Measurements from ENCODE around the gene IMMP2L. TPM values are rescaled to one million over a fixed set of nuclear protein-coding genes. Genes with fewer than 3 reads are reported as not detected.

The IMMP2L gene
- total and polyA plus RNA-seq, 2 donors (not counting 3 experiments of a cell fraction or from before 2014, with no cell fraction given) = 9.9 to 11.8 TPM

GRCh38 chr7:110868458-110868857 is 693.8 kb downstream of the IMMP2L start:
- Histone ChIP-seq H3K4me3 (replicated peaks in 1 of 3; ENCODE audit: insufficient read depth in 1 of 3, low read depth in 1 of 3, low read length in 3 of 3) (no peak overlapping the region), H3K9me1 (replicated peaks; ENCODE audit: control insufficient read depth, extremely low read depth, insufficient read depth, low read length) (no peaks in the 10 kb centered on the region), H3K27ac (ENCODE audit: insufficient read depth, low read depth, low read length) (no peak overlapping the region), H4K20me1 (replicated peaks; ENCODE audit: control insufficient read depth, extremely low read depth, insufficient read depth, low read length) (no peaks in the 10 kb centered on the region), H2AFZ (ENCODE audit: low read depth, low read length) (no peak overlapping the region), H3K27me3 (ENCODE audit: control insufficient read depth in 2 of 2, insufficient read depth in 2 of 2, low read length in 2 of 2) (no peaks in the 10 kb centered on the region), H3K36me3 (ENCODE audit: control insufficient read depth in 2 of 2, extremely low read depth in 1 of 2, insufficient read depth in 2 of 2, low read length in 2 of 2) (no peaks in the 10 kb centered on the region), H3K4me2 (ENCODE audit: insufficient read depth, low read length) (no peak overlapping the region), H3K9ac (replicated peaks; ENCODE audit: extremely low read depth, insufficient read depth, low read length) (no peak overlapping the region), H3K79me2 (ENCODE audit: control insufficient read depth, insufficient read depth, low read length) (no peaks in the 10 kb centered on the region), H3K4me1 (ENCODE audit: control insufficient read depth, extremely low read depth, insufficient read depth, low read length) (no peaks in the 10 kb centered on the region), H3K9me3 (replicated peaks; ENCODE audit: control insufficient read depth, insufficient read depth, low read length) (no peaks in the 10 kb centered on the region)
- FAIRE-seq = no peak
- POLR2A ChIA-PET = no interaction called here
- CTCF ChIA-PET = interaction anchor here (1.3 kb wide), 1 partner anchor 80 kb away, joined by 3 read pairs; no protein-coding TSS in a partner anchor
- DNase-seq (ENCODE audit: low read depth, low spot score) = no peak
- TF ChIP-seq POLR2A (IDR thresholded peaks at IDR 0.05; ENCODE audit: low read depth, low read length) = no peak
- no peak for TF ChIP-seq MYC (IDR thresholded peaks at IDR 0.05; ENCODE audit: low read depth, low read length)
- intact Hi-C loops (cut with micrococcal nuclease) (no loop called here), dilution Hi-C loops (cut with MboI; ENCODE audit: extremely low pct_ligation_motif_present, low sequenced_read_pairs) (no loop called here)
- BruUV-seq (replicated peaks) = no TSS peak

- no TSS peak for BruUV-seq (replicated peaks)
- CTCF ChIA-PET = interaction anchor here (1.3 kb wide), 1 partner anchor 81 kb away, joined by 3 read pairs; no protein-coding TSS in a partner anchor
- no peaks in the 10 kb centered on the region for H3K27me3 ChIP-seq (ENCODE audit: control insufficient read depth in 2 of 2, insufficient read depth in 2 of 2, low read length in 2 of 2)
- DNase-seq (ENCODE audit: low read depth, low spot score) (no peak), FAIRE-seq (no peak)
- H4K20me1 ChIP-seq (replicated peaks; ENCODE audit: control insufficient read depth, extremely low read depth, insufficient read depth, low read length) = no peaks in the 10 kb centered on the region
- no peak for TF ChIP-seq FOS (IDR thresholded peaks at IDR 0.05; ENCODE audit: borderline replicate concordance, insufficient read depth, low read length)
- TF ChIP-seq CTCF (IDR thresholded peaks at IDR 0.05; ENCODE audit: extremely low read depth in 1 of 2, insufficient read depth in 1 of 2, low read depth in 1 of 2, low read length in 2 of 2) = no peak
- H3K4me1 ChIP-seq (ENCODE audit: control insufficient read depth, extremely low read depth, insufficient read depth, low read length) = no peaks in the 10 kb centered on the region
- H3K36me3 ChIP-seq (ENCODE audit: control insufficient read depth in 2 of 2, extremely low read depth in 1 of 2, insufficient read depth in 2 of 2, low read length in 2 of 2) = no peaks in the 10 kb centered on the region
- no peak overlapping the region for H3K4me3 ChIP-seq (replicated peaks in 1 of 3; ENCODE audit: insufficient read depth in 1 of 3, low read depth in 1 of 3, low read length in 3 of 3)
- no peak overlapping the region for H3K27ac ChIP-seq (ENCODE audit: insufficient read depth, low read depth, low read length)
- H3K9me3 ChIP-seq (replicated peaks; ENCODE audit: control insufficient read depth, insufficient read depth, low read length) = no peaks in the 10 kb centered on the region
- dilution Hi-C loops (cut with MboI; ENCODE audit: extremely low pct_ligation_motif_present, low sequenced_read_pairs) (no loop called here), intact Hi-C loops (cut with micrococcal nuclease) (no loop called here)
- H3K9me1 ChIP-seq (replicated peaks; ENCODE audit: control insufficient read depth, extremely low read depth, insufficient read depth, low read length) = no peaks in the 10 kb centered on the region
- H2AFZ ChIP-seq (ENCODE audit: low read depth, low read length) = no peak overlapping the region
- no peak overlapping the region for H3K4me2 ChIP-seq (ENCODE audit: insufficient read depth, low read length)
- no peaks in the 10 kb centered on the region for H3K79me2 ChIP-seq (ENCODE audit: control insufficient read depth, insufficient read depth, low read length)
- no peak overlapping the region for H3K9ac ChIP-seq (replicated peaks; ENCODE audit: extremely low read depth, insufficient read depth, low read length)
- POLR2A ChIA-PET = no interaction called here
These were observed 694.5 kb downstream of the IMMP2L start for GRCh38 chr7:110867771-110868170.
